ENCODE results near the gene EPHX1. TPM values are rescaled to one million over a fixed set of nuclear protein-coding genes. Genes with fewer than 3 reads are reported as not detected.

Gene EPHX1
- total and polyA plus RNA-seq, 4 donors = 31.7 to 115 (median 98.5) TPM

- DNase-seq (peak; percentile 63 to 80 (median 75)), ATAC-seq (ENCODE audit: insufficient read depth, low FRiP score) (no peak)
- no peak overlapping the region for H3K27ac ChIP-seq (ENCODE audit: low read depth in 1 of 2, low read length in 1 of 2)
- peaks cover 0 to 35% (median 5%) of the 10 kb centered on the region in 5 donors for H3K4me1 ChIP-seq (ENCODE audit: control insufficient read depth in 5 of 5, insufficient read depth in 5 of 5, low read length in 5 of 5)
- no peaks in the 10 kb centered on the region for H3K9me3 ChIP-seq (ENCODE audit: control insufficient read depth in 4 of 4, insufficient read depth in 3 of 4, low read length in 3 of 4)
- H3K36me3 ChIP-seq (ENCODE audit: control insufficient read depth in 4 of 4, insufficient read depth in 4 of 4, low read length in 4 of 4) = peaks cover 8 to 50% (median 44%) of the 10 kb centered on the region in 4 donors
- no peak overlapping the region for H3K9ac ChIP-seq (ENCODE audit: insufficient read depth in 1 of 2, low read length in 2 of 2)
- no peak overlapping the region for H3K4me3 ChIP-seq
- 53 to 71% methylated on average over 7 of the region's 7 CpGs for WGBS, 2 donors
- H3K27me3 ChIP-seq (ENCODE audit: control insufficient read depth in 3 of 3, insufficient read depth in 3 of 3, low read length in 2 of 3) = no peaks in the 10 kb centered on the region
- TF ChIP-seq CTCF (IDR thresholded peaks at IDR 0.05; ENCODE audit: control extremely low read depth, extremely low read depth) = no peak
These were observed 47.3 kb downstream of the EPHX1 start for GRCh38 chr1:225857256-225857655.

- Histone ChIP-seq H3K9me3 (ENCODE audit: control insufficient read depth in 4 of 4, insufficient read depth in 3 of 4, low read length in 3 of 4) (no peaks in the 10 kb centered on the region), H3K27me3 (ENCODE audit: control insufficient read depth in 3 of 3, insufficient read depth in 3 of 3, low read length in 2 of 3) (no peaks in the 10 kb centered on the region), H3K4me1 (ENCODE audit: control insufficient read depth in 5 of 5, insufficient read depth in 5 of 5, low read length in 5 of 5) (peaks cover 0 to 20% (median 5%) of the 10 kb centered on the region in 5 donors), H3K27ac (ENCODE audit: low read depth in 1 of 2, low read length in 1 of 2) (no peak overlapping the region), H3K9ac (ENCODE audit: insufficient read depth in 1 of 2, low read length in 2 of 2) (no peak overlapping the region), H3K36me3 (ENCODE audit: control insufficient read depth in 4 of 4, insufficient read depth in 4 of 4, low read length in 4 of 4) (peaks cover 10 to 51% (median 49%) of the 10 kb centered on the region in 4 donors), H3K4me3 (no peak overlapping the region)
- no peak for ATAC-seq (ENCODE audit: insufficient read depth, low FRiP score)
- no peak for DNase-seq
- TF ChIP-seq CTCF (IDR thresholded peaks at IDR 0.05; ENCODE audit: control extremely low read depth, extremely low read depth) = no peak
- 70 to 92% methylated on average over 5 of the region's 5 CpGs for WGBS, 2 donors
These were observed 49.2 kb downstream of the EPHX1 start for GRCh38 chr1:225859151-225859550.

GRCh38 chr1:225860107-225860506, 50.2 kb downstream of the EPHX1 start:
- DNase-seq (no peak), ATAC-seq (ENCODE audit: insufficient read depth, low FRiP score) (no peak)
- H3K27ac ChIP-seq (ENCODE audit: low read depth in 1 of 2, low read length in 1 of 2) = no peak overlapping the region
- no peak overlapping the region for H3K4me3 ChIP-seq
- no peak for TF ChIP-seq CTCF (IDR thresholded peaks at IDR 0.05; ENCODE audit: control extremely low read depth, extremely low read depth)
- H3K27me3 ChIP-seq (ENCODE audit: control insufficient read depth in 3 of 3, insufficient read depth in 3 of 3, low read length in 2 of 3) = no peaks in the 10 kb centered on the region
- H3K36me3 ChIP-seq (ENCODE audit: control insufficient read depth in 4 of 4, insufficient read depth in 4 of 4, low read length in 4 of 4) = peaks cover 11 to 49% (median 45%) of the 10 kb centered on the region in 4 donors
- H3K4me1 ChIP-seq (ENCODE audit: control insufficient read depth in 5 of 5, insufficient read depth in 5 of 5, low read length in 5 of 5) = peaks cover 0 to 20% (median 5%) of the 10 kb centered on the region in 5 donors
- H3K9me3 ChIP-seq (ENCODE audit: control insufficient read depth in 4 of 4, insufficient read depth in 3 of 4, low read length in 3 of 4) = no peaks in the 10 kb centered on the region
- no peak overlapping the region for H3K9ac ChIP-seq (ENCODE audit: insufficient read depth in 1 of 2, low read length in 2 of 2)
- WGBS, 2 donors = 82 to 98% methylated on average over 5 of the region's 5 CpGs

GRCh38 chr1:225860876-225861441, 51.0 kb downstream of the EPHX1 start:
- H3K36me3 ChIP-seq (ENCODE audit: control insufficient read depth in 4 of 4, insufficient read depth in 4 of 4, low read length in 4 of 4) = peaks cover 18 to 54% (median 50%) of the 10 kb centered on the region in 4 donors

More at GRCh38 chr1:225860876-225861441, 51.0 kb downstream of the EPHX1 start:
- Histone ChIP-seq H3K27ac (ENCODE audit: low read depth in 1 of 2, low read length in 1 of 2) (no peak overlapping the region), H3K4me3 (no peak overlapping the region), H3K27me3 (ENCODE audit: control insufficient read depth in 3 of 3, insufficient read depth in 3 of 3, low read length in 2 of 3) (no peaks in the 10 kb centered on the region), H3K4me1 (ENCODE audit: control insufficient read depth in 5 of 5, insufficient read depth in 5 of 5, low read length in 5 of 5) (peaks cover 0 to 25% (median 5%) of the 10 kb centered on the region in 5 donors), H3K9me3 (ENCODE audit: control insufficient read depth in 4 of 4, insufficient read depth in 3 of 4, low read length in 3 of 4) (no peaks in the 10 kb centered on the region), H3K9ac (ENCODE audit: insufficient read depth in 1 of 2, low read length in 2 of 2) (no peak overlapping the region)
- no peak for DNase-seq
- TF ChIP-seq CTCF (IDR thresholded peaks at IDR 0.05; ENCODE audit: control extremely low read depth, extremely low read depth) = no peak
- 62 to 93% methylated on average over 7 of the region's 7 CpGs for WGBS, 2 donors
- no peak for ATAC-seq (ENCODE audit: insufficient read depth, low FRiP score)

Data from lung (tissue), 12 donors.